Upper lobe of left lung (tissue), 6 donors: ENCODE data around the gene GRK5. TPM values are rescaled to one million over a fixed set of nuclear protein-coding genes. Genes with fewer than 3 reads are reported as not detected.
A peak's percentile ranks its signal among the peaks of the same experiment; 100 is the strongest.

Experiments
- ATAC-seq, 2 donors: fragments of 200-7000 bp; cut with Tn5 transposase; one replicate each; pipeline ENCODE4 v1.9.1; 2022; ENCODE audit warnings: mild to moderate bottlenecking in 2 of 2, moderate library complexity in 2 of 2; ENCODE audit not compliant: low FRiP score in 2 of 2
- DNase-seq, 2 donors: peaks; one replicate each; pipeline ENCODE4 v3.0.0-alpha.2; 2019 to 2020
- H3K27ac ChIP-seq, 4 donors: fragments of 200-600 bp; sonication (generic); one replicate each; pipeline ENCODE4 v1.5.1; 2016 to 2019
- H3K27me3 ChIP-seq, 4 donors: fragments of 200-600 bp; sonication (generic); one replicate each; pipeline ENCODE4 v1.5.1; 2017 to 2019
- H3K36me3 ChIP-seq, 4 donors: fragments of 200-600 bp; sonication (generic); one replicate each; pipeline ENCODE4 v1.5.1; 2016 to 2019
- H3K4me1 ChIP-seq, 4 donors: fragments of 200-600 bp; sonication (generic); one replicate each; pipeline ENCODE4 v1.5.1; 2018 to 2019
- H3K4me3 ChIP-seq, 4 donors: fragments of 200-600 bp; sonication (generic); one replicate each; pipeline ENCODE4 v1.5.1; 2017 to 2019; ENCODE audit warnings: mild to moderate bottlenecking in 2 of 4, moderate library complexity in 1 of 4
- H3K9me3 ChIP-seq, 4 donors: fragments of 200-600 bp; sonication (generic); one replicate each; pipeline ENCODE4 v1.5.1; 2018 to 2019
- EP300 ChIP-seq, 4 donors: sonication (generic); formaldehyde crosslinking; IDR thresholded peaks; one replicate each; pipeline ENCODE4 v1.5.1; 2017; ENCODE audit warnings: antibody characterized with exemption in 4 of 4, control low read depth in 2 of 4
- POLR2A ChIP-seq, 4 donors: fragments of 450-650 bp; IDR thresholded peaks; one replicate each; pipeline ENCODE4 v1.5.1; 2016 to 2017; ENCODE audit warnings: antibody characterized with exemption in 4 of 4, mild to moderate bottlenecking in 2 of 4
- POLR2AphosphoS5 ChIP-seq, 2 donors: sonication (generic); formaldehyde crosslinking; IDR thresholded peaks; one replicate each; pipeline ENCODE4 v1.5.1; 2017; ENCODE audit warnings: antibody characterized with exemption in 2 of 2
- WGBS, 2 donors: methylation state at CpG; one replicate each; pipeline ENCODE4 v1.1.5; 2017 to 2018; 5-methylcytosine and 5-hydroxymethylcytosine counted together
- total RNA-seq, 6 donors: library from RNA; depleted of rRNA in 4 of 6; stranded (reverse); fragments of >200 nt in 4 of 6; gene quantifications; one replicate each; pipeline versions ENCODE4 v1.1.0 to v1.2.1, GENCODE V29; 2016 to 2021
- TF ChIP-seq, protein P1 (sequence below), 6 experiments: fragments of 450-650 bp in 4 of 6; fragments of 200-600 bp in 2 of 6; sonication (generic) in 2 of 6; IDR thresholded peaks; one replicate each; pipeline ENCODE4 v1.5.1; 2016 to 2019; ENCODE audit warnings: antibody characterized with exemption in 6 of 6
- donor health status: DM: no; HTN: no; CAD: no; lungs with moderate emphysema.
- donor health status: DM: no; HTN: yes; CAD: no; lungs with severe emphysema.

Gene GRK5
- total RNA-seq, 6 donors from 2014 or later: 38.6 to 80.9 (median 61.1) TPM

DNA sequence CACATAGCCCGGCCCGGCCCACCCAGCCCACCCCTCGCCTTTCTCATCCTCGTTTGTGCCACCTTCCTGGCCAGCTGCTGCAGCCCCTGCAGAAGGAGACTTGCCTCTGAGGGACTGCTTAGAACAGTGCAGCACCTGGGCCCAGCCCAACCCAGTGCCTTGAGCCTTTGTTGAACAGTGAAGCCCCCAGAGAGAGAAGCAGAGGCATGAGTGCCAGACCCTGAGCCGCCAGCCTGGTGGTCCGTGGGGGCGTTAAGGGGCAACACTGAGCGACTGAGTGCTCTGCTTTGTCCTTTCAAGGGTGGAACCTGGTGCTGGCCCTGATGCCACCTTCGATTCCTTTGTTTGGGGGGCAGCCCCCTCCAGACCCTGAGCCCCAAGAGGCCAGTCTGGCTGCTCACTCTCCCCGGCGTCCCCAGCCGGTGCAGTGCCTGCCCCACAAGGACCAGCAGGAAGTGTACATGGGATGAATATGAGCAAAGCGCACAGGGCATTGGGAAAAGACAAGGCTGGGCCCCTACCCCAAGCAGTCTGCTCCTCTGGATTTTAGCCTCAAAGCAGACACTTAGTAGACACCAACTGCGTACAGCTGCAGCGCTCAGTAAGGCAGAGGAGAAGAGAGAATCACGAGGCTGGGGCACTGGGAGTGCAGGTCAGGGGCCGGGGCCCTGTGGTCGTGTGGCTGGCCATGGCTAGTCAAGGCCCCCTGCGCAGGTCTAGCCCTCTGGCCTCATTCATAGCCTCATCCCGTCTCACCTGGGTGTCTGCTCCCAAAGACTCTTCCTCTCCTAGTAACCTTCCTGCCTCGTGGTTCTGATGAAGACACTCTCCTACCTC lies 239.3 kb downstream of the GRK5 start:
- Histone ChIP-seq H3K9me3 (no peaks in the 10 kb centered on the region), H3K4me3 (no peak overlapping the region), H3K27me3 (no peaks in the 10 kb centered on the region), H3K27ac (no peak overlapping the region), H3K36me3 (peaks cover 0 to 88% (median 44%) of the 10 kb centered on the region in 4 donors), H3K4me1 (peaks cover 0 to 8% (median 4%) of the 10 kb centered on the region in 4 donors)
- ATAC-seq: no peak
- WGBS, 2 donors: 92 to 94% methylated on average over 8 to 21 of the region's 21 CpGs
- DNase-seq: peak in 1 of 2 donors; percentile 53
- TF ChIP-seq EP300 (IDR thresholded peaks at IDR 0.05): no peak
- TF ChIP-seq POLR2AphosphoS5 (IDR thresholded peaks at IDR 0.05): no peak
- TF ChIP-seq POLR2A (IDR thresholded peaks at IDR 0.05): no peak

DNA sequence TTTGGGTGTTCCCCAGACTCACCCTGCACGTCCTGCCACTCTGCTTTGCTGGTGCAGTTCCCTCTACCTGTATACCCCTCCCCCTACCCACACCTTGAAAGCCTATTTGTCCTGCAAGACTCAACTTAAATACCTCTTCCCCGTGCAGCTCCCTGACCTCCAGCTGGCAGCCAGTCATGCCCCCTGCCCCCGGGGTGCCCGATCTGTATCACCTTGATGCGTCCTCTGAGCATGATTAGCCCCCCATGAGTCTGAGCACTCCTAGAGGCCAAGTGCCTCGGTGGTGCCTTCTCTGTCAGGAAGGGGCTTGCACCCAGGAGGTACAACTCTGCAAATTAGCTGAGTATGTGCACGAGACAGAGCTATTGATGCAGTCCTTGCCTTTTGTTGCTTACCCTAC lies 240.1 kb downstream of the GRK5 start:
- Histone ChIP-seq H3K9me3 (no peaks in the 10 kb centered on the region), H3K4me3 (no peak overlapping the region), H3K27me3 (no peaks in the 10 kb centered on the region), H3K4me1 (peaks cover 0 to 8% (median 3%) of the 10 kb centered on the region in 4 donors), H3K36me3 (peaks cover 0 to 88% (median 51%) of the 10 kb centered on the region in 4 donors), H3K27ac (no peak overlapping the region)
- no peak for ATAC-seq
- peak in 1 of 2 donors; percentile 43 for DNase-seq
- TF ChIP-seq EP300 (IDR thresholded peaks at IDR 0.05) (no peak), POLR2AphosphoS5 (IDR thresholded peaks at IDR 0.05) (no peak)
- WGBS, 2 donors: 87 to 91% methylated on average over 7 of the region's 7 CpGs

DNA sequence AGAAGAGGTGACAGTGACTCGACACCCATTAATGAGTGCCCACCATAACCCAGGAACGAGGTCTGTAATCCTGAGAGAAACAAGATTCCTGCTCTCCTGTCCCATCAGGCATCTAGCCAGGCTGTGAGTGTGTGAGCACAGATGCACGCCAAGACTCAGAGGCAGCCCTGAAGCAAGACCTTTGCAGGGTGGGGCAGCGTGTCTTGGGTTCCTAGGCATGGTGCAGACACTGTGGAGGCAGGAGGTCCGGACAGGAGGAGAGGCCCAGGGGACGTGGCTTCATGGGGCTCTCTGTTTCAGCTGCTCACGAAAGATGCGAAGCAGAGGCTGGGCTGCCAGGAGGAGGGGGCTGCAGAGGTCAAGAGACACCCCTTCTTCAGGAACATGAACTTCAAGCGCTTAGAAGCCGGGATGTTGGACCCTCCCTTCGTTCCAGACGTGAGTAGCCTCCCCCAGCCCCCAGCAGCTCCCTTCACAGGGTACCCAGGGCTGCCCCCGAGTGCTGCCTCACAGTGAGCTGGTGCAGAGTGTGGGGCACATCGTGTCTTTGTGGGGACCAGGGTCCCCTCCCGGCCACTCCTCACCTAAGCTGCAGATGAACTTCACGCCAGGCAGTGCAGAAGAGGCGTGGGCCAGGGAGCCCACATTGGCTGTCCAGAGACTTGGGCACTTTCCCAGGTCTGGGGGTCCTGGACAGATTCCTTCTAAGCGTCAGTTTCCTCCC lies 240.6 kb downstream of the GRK5 start:
- Histone ChIP-seq H3K9me3 (no peaks in the 10 kb centered on the region), H3K27ac (no peak overlapping the region), H3K4me3 (no peak overlapping the region), H3K36me3 (peaks cover 0 to 90% (median 56%) of the 10 kb centered on the region in 4 donors), H3K4me1 (peaks cover 0 to 8% (median 3%) of the 10 kb centered on the region in 4 donors), H3K27me3 (no peaks in the 10 kb centered on the region)
- no peak for DNase-seq
- TF ChIP-seq POLR2A (IDR thresholded peaks at IDR 0.05) (no peak), POLR2AphosphoS5 (IDR thresholded peaks at IDR 0.05) (no peak), EP300 (IDR thresholded peaks at IDR 0.05) (no peak)
- TF ChIP-seq, protein P1, sequence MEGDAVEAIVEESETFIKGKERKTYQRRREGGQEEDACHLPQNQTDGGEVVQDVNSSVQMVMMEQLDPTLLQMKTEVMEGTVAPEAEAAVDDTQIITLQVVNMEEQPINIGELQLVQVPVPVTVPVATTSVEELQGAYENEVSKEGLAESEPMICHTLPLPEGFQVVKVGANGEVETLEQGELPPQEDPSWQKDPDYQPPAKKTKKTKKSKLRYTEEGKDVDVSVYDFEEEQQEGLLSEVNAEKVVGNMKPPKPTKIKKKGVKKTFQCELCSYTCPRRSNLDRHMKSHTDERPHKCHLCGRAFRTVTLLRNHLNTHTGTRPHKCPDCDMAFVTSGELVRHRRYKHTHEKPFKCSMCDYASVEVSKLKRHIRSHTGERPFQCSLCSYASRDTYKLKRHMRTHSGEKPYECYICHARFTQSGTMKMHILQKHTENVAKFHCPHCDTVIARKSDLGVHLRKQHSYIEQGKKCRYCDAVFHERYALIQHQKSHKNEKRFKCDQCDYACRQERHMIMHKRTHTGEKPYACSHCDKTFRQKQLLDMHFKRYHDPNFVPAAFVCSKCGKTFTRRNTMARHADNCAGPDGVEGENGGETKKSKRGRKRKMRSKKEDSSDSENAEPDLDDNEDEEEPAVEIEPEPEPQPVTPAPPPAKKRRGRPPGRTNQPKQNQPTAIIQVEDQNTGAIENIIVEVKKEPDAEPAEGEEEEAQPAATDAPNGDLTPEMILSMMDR (IDR thresholded peaks at IDR 0.05): no peak
- no peak for ATAC-seq
- WGBS, 2 donors: 92 to 95% methylated on average over 7 to 16 of the region's 18 CpGs

DNA sequence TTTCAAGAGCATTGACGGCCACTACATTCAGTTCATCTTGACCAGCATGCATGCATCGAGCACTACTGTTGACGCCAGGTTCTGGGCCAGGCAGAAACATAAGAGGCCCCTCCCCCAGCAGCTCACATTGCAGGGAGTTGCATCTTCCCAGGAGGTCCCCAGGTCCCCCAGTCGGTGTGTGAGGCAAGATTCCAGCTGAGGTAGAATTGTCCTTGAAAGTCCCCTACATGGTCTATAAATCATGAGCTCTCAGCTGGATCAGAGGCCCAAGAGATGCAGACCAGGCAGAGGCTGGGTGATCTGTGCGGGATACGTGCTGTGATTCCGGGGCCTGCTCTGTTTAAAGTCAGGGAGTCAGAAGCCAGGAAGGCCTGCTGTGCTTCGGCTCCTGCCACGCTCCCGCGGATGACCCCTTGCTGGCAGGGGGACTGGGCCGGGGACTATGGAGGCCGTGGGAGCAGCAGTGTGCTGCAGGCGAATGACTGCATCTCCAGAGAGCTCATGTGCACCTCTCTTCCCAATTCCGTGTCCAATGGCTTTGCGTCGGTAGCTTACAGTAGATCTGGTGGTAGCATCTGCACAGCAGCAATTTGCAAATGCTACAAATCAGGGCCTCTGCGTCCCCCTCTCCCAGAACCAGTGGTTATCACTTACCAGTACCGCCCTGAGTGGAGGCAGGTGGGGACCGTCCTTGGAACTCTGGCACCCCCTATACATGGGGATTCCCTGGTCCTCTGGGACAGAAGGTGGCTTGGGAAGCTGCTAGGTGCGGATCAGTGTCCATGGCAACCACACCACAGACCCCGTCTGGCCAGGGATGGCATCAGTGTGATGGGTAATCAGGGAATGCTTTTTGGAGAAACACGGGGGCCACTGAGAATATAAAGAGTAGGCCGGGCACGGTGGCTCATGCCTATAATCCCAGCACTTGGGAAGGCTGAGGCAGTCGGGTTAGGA lies 241.5 kb downstream of the GRK5 start:
- H3K9me3 ChIP-seq: no peaks in the 10 kb centered on the region
- H3K36me3 ChIP-seq: peaks cover 0 to 90% (median 59%) of the 10 kb centered on the region in 4 donors
- no peak for ATAC-seq
- H3K27ac ChIP-seq: peak overlapping the region in 2 of 4 donors; percentile 22 to 35
- DNase-seq: no peak
- WGBS, 2 donors: 94% methylated on average over 22 to 25 of the region's 26 CpGs
- TF ChIP-seq, protein P1 (IDR thresholded peaks at IDR 0.05): no peak
- TF ChIP-seq POLR2A (IDR thresholded peaks at IDR 0.05) (no peak), POLR2AphosphoS5 (IDR thresholded peaks at IDR 0.05) (no peak), EP300 (IDR thresholded peaks at IDR 0.05) (no peak)
- H3K4me3 ChIP-seq: no peak overlapping the region
- H3K27me3 ChIP-seq: no peaks in the 10 kb centered on the region
- peaks cover 0 to 8% (median 3%) of the 10 kb centered on the region in 4 donors for H3K4me1 ChIP-seq

DNA sequence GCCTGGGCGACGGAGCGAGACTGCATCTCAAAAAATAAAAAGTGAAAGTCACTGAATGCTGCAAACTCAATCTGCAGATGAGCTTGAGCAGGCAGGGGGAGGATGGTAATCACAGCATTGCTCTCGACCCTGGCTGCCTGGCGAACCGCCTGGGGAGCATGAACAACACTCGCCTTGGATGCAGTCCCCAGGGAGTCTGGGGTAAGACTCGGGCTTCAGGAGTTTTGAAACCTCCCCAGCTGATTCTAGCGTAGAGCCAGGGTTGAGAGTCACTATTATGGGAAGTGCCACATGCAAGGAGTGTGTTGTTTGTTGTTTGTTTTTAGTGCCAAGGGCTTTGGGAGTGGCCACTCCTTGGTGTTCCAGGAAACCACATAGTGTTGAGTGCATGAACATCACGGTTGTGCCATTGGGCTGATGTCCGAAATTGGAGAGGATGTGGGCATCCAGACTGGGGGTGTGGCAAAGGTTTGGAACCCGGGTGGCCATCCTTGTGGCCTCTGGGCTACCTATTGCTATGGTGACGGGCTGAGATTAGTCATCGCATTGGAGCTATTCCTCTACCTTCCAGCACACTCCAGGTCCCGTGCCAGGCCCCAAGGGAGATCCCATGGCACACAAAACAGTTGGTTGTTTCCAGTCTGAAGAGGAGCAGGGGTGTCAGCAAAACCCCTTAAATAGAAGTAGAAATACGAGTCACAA lies 242.5 kb downstream of the GRK5 start:
- peak overlapping the region in 3 of 4 donors; percentile 35 to 48 (median 42) for H3K27ac ChIP-seq

More for the DNA sequence above, 242.5 kb downstream of the GRK5 start:
- TF ChIP-seq EP300 (IDR thresholded peaks at IDR 0.05) (peak in 3 of 4 donors; percentile 69 to 76 (median 70)), POLR2AphosphoS5 (IDR thresholded peaks at IDR 0.05) (peak; percentile 38 to 81), POLR2A (IDR thresholded peaks at IDR 0.05) (no peak)
- Histone ChIP-seq H3K4me1 (peaks cover 0 to 8% (median 3%) of the 10 kb centered on the region in 4 donors), H3K36me3 (peaks cover 0 to 90% (median 62%) of the 10 kb centered on the region in 4 donors), H3K4me3 (no peak overlapping the region), H3K27me3 (no peaks in the 10 kb centered on the region), H3K9me3 (no peaks in the 10 kb centered on the region)
- ATAC-seq: peak in 1 of 2 donors; percentile 5
- WGBS, 2 donors: 63 to 74% methylated on average over 16 of the region's 16 CpGs
- DNase-seq: peak in 1 of 2 donors; percentile 43
